Measurements from ENCODE around the gene DOHH. TPM values are rescaled to one million over a fixed set of nuclear protein-coding genes. Genes with fewer than 3 reads are reported as not detected.

Gene DOHH
- total and polyA plus RNA-seq, 2 experiments from 2014 or later, result 19.0 to 34.7 TPM

GRCh38 chr19:3458229-3459088 lies 42.0 kb downstream of the DOHH start:
- H3K9me2 ChIP-seq (ENCODE audit: insufficient read depth), result no peaks in the 10 kb centered on the region
- peak overlapping the region; percentile 60 for H3K4me3 Mint-ChIP-seq
- TF ChIP-seq ZNF114 (CRISPR knock-in tag; IDR thresholded peaks at IDR 0.05), result no peak
- no peak for TF ChIP-seq ZNF462 (CRISPR knock-in tag; IDR thresholded peaks at IDR 0.05)
- TF ChIP-seq NANOG (IDR thresholded peaks at IDR 0.05; ENCODE audit: borderline replicate concordance), result no peak
- no peaks in the 10 kb centered on the region for H3K36me3 ChIP-seq (ENCODE audit: insufficient read depth)
- peaks cover 43% of the 10 kb centered on the region for H3K27me3 Mint-ChIP-seq (ENCODE audit: insufficient read depth, low read depth, poor library complexity)
- H3K9me3 Mint-ChIP-seq, result no peaks in the 10 kb centered on the region; the same call in 1 of the 3 replicates
- no peak overlapping the region for H3K27ac Mint-ChIP-seq
- peak overlapping the region; percentile 56 for H3K4me3 ChIP-seq
- H3K4me1 ChIP-seq (ENCODE audit: insufficient read depth), result peaks cover 27% of the 10 kb centered on the region
- H3K4me1 Mint-ChIP-seq, result peaks cover 17% of the 10 kb centered on the region
- H4K20me1 ChIP-seq (replicated peaks; ENCODE audit: insufficient read depth), result peaks cover 9% of the 10 kb centered on the region
- H3F3A ChIP-seq (replicated peaks; ENCODE audit: low read depth), result peaks cover 6% of the 10 kb centered on the region; the same call in 1 of the 2 replicates
- peaks cover 69% of the 10 kb centered on the region for H3K27me3 ChIP-seq (ENCODE audit: insufficient read depth)
- peak overlapping the region; percentile 81 for H3K4me2 ChIP-seq
- DNase-seq (ENCODE audit: low spot score) (peak; percentile 41), ATAC-seq (peak; percentile 42)
- no peaks in the 10 kb centered on the region for H3K79me2 ChIP-seq (replicated peaks; ENCODE audit: insufficient read depth)
- H3K27ac ChIP-seq (ENCODE audit: low read depth), result no peak overlapping the region
- no peak overlapping the region; the same call in 1 of the 2 replicates for H2AFZ ChIP-seq
- H3K36me3 Mint-ChIP-seq (ENCODE audit: low read depth), result no peaks in the 10 kb centered on the region
